ENCODE results near the gene GRB10. TPM values are rescaled to one million over a fixed set of nuclear protein-coding genes. Genes with fewer than 3 reads are reported as not detected.

The GRB10 gene
- total and polyA plus RNA-seq, 2 of the 8 experiments (the other 6 are each of a cell fraction or from before 2014, with no cell fraction given), result 35.7 to 97.0 TPM

DNA sequence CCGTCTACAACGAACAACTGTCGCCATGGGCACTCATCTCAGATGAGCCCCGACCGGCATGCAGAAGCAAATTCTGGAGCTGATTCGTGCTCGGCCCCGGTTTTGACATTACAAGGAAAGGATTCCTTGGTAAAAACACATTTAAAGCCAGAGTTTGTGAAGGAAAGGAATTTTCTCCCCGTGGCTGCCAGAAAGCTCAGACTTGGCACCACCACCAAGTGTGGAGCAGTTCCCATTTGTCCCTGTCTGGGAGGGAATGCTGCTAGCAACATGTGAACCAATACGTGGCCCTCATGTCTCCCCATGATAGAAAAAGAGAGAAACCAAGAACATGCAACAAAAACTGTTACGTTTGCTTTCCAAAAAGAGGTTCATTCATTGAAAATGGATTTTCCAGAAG, 162.3 kb downstream of the GRB10 start (continued):
- TF ChIP-seq HDAC2 (IDR thresholded peaks at IDR 0.05; ENCODE audit: borderline replicate concordance in 1 of 2, low read depth in 2 of 2, low read length in 2 of 2) (no peak), TAF1 (IDR thresholded peaks at IDR 0.05; ENCODE audit: low read depth, low read length) (no peak), YY1 (IDR thresholded peaks at IDR 0.05; ENCODE audit: low read depth, low read length) (no peak), SP1 (IDR thresholded peaks at IDR 0.05; ENCODE audit: low read depth, low read length) (no peak), CEBPB (IDR thresholded peaks at IDR 0.05; ENCODE audit: low read depth, low read length) (no peak), RAD21 (IDR thresholded peaks at IDR 0.05 in 1 of 2, conservative IDR thresholded peaks at IDR 0.05 in 1 of 2; ENCODE audit: low read depth in 2 of 2, low read length in 2 of 2) (no peak), SAP30 (IDR thresholded peaks at IDR 0.05; ENCODE audit: insufficient read depth, insufficient replicate concordance, low read length) (no peak)
- TF ChIP-seq, protein P1, sequence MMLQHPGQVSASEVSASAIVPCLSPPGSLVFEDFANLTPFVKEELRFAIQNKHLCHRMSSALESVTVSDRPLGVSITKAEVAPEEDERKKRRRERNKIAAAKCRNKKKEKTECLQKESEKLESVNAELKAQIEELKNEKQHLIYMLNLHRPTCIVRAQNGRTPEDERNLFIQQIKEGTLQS (IDR thresholded peaks at IDR 0.05; ENCODE audit: insufficient read depth, low read depth, low read length), result no peak

All from H1 (cell line).